Bone marrow (tissue), 2 donors: ENCODE results near the gene ADAM12.

Source experiments
- DNase-seq, 2 donors: peaks; one replicate each; lab custom pipeline; 2025; lab: John Stamatoyannopoulos, UW

ADAM12 gene

GRCh38 chr10:126081841-126082466 lies 306.3 kb downstream of the ADAM12 start:
- no peak for DNase-seq

- DNase-seq: no peak
Measured at GRCh38 chr10:126080879-126081411, 307.3 kb downstream of the ADAM12 start.

DNA sequence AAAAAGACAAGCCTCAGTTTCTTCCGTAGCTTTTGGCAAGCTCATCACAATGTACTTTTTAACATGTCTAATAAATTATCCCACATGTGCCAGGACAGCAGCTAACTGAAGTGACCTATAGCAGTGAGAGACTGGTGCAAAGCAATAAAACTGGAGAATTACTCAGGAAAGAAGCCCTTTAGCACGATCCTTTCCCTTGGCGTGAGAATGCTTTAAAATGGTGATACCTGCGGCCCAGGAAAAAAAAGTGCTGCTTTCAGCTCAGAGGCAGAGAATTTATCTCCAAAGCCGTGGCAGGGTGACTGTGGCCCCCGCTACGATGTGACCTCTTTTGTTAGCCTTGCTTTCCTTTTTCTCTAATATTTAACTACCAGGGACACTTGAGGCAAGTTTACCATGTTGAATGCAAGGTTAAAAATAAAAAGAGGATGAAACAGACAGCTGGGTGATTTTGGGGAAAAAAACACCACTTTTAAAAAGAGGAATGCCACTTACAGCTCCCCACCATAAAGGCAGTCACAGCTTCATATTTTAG lies 307.9 kb downstream of the ADAM12 start:
- no peak for DNase-seq

GRCh38 chr10:126075009-126075408 lies 313.3 kb downstream of the ADAM12 start:
- DNase-seq: no peak

DNA sequence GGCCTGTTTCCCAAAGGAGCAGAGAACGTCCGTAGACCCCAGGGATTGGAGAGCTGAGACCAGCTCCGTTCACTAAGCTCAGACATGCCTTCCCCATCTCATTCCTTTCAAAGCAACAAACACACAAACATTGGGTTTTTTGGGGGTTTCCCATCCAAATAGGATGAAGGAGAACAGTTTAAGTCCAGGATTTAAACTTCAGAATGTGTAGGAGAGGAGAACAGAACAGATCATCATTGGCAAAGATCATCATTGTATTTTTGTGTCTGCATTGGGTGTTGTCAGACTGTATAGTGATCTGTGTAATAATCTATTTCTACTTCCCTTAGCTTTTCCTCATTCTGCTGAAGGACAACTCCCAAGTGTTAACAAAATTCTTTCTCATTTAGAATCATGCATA lies 314.0 kb downstream of the ADAM12 start:
- DNase-seq: no peak

DNA sequence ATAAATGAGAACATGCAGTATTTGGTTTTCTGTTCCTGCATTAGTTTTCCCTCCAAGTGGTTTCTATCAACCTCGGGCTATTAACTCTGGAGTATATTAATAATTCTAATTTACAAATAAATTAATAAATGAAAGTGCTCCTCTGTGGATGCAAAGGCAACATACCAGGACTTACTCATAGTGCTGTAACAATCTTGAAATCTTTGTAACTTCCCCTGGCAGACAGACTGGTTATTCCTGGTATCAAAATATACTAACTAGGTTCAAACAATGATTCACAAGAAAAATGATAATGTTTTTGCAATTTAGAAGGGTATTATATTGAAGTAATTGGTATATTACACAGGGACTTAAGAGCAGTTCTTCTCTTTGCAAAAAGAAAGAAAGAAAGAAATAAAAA lies 314.7 kb downstream of the ADAM12 start:
- DNase-seq: no peak

GRCh38 chr10:126072622-126073021 lies 315.7 kb downstream of the ADAM12 start:
- no peak for DNase-seq

- DNase-seq: no peak
Measured at GRCh38 chr10:126070476-126071215, 317.6 kb downstream of the ADAM12 start.

DNA sequence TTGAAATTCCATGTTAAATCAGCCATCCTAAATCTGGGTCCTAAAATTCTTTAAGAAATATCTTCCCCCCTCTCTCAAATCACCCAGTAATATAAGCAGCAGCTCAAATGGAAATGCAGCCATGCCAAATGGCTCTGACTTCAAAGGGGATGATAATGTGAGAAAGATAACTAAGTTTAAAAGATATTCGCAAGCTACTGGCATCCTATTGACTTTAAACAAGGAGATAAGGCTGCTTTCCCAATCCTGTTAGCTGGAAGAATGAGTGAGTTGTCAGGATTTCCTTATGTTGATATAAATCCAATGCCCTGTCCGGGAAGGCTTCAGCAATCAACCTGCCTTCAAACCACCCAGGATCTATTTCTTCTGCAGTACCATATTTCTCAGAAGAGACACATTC lies 320.0 kb downstream of the ADAM12 start:
- no peak for DNase-seq

GRCh38 chr10:126066456-126066855 lies 321.8 kb downstream of the ADAM12 start:
- no peak for DNase-seq

GRCh38 chr10:126065751-126066377 lies 322.4 kb downstream of the ADAM12 start:
- DNase-seq: no peak

GRCh38 chr10:126064512-126064911 lies 323.8 kb downstream of the ADAM12 start:
- no peak for DNase-seq

- DNase-seq: no peak
Measured at GRCh38 chr10:126063353-126063791, 324.9 kb downstream of the ADAM12 start.

DNA sequence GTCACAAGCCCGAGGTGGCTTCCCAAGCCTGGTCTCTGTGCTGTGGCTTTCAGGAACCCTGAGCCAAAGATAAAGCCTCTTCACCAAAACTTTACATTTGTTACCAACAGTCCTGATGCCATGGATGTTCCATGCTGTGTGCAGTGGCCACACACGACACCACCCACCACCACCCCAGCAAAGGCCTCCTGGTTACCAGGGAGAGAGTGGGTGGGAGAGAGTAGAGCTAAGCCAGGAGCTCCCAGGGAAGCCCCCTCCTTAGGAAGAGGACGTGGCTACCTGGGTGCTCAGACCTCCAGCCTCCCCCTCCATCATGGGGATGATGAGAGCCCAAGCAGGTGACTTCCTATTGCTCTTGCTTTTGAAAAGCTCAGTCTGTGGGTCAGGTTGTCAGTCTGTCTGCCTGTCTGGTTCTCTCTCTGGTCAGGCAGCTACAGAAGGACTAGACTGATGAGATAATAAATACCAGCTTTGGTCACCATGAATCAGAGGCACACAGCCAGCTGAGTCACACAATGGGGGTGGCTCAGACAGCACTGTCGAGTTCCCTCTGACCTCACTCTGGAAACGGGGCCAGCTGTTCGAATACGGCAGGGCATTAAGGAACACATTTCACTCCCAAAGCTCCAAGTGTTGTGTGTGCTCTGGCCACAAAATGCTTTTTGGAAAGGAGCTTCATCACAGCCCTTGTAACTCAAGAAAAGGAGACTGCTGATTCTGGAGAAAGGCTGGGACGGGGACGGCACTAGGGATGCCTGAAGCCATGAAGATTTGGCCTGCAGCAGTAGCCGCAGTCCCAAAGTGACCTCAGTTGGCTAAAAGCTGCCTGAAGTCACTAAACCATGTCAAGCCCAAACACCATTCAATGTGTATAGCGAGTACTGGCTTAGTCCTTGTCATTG lies 325.9 kb downstream of the ADAM12 start:
- DNase-seq: peak in 1 of 2 donors; percentile 23

DNA sequence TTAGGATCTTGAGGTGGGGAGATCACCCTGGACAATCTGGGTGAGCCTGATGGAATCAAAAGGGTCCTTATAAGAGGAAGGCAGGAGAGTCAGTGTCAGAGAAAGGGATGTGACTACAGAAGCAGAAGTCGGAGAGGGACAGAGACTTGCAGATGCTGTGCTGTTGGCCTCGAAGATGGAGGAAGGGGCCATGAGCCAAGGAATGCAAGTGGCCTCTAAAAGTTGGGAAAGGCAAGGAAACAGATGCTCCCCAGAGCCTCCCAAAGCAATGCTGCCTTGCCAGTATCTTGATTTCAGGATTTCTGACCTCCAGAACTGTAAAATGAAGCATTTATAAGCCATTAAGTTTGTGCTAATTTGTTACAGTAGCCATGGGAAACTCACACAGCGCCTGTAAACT lies 326.8 kb downstream of the ADAM12 start:
- no peak for DNase-seq

- DNase-seq: no peak
Measured at GRCh38 chr10:126060261-126060931, 327.9 kb downstream of the ADAM12 start.

- DNase-seq: no peak
Measured at GRCh38 chr10:126059076-126059826, 329.0 kb downstream of the ADAM12 start.

DNA sequence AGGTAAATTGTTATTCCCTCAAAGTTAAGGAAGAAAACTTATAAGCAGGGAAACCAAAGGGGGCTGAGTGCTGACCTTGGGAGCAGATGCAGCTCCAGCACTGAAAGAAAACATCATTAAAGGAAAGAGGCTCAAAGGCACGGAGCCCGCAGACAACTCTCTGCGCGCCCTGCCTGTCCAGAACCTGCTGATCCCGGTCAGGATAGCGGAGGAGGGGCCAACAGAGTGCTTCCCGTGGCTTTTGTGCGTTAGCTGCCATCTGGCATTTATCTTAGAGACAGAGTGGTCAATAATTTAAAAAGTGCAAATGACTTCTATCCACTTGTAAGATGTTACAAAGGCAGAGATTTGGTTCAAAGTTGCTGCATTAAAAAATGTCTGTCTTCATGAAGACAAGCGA lies 329.8 kb downstream of the ADAM12 start:
- no peak for DNase-seq

- DNase-seq: no peak
Measured at GRCh38 chr10:126058104-126058503, 330.2 kb downstream of the ADAM12 start.

DNA sequence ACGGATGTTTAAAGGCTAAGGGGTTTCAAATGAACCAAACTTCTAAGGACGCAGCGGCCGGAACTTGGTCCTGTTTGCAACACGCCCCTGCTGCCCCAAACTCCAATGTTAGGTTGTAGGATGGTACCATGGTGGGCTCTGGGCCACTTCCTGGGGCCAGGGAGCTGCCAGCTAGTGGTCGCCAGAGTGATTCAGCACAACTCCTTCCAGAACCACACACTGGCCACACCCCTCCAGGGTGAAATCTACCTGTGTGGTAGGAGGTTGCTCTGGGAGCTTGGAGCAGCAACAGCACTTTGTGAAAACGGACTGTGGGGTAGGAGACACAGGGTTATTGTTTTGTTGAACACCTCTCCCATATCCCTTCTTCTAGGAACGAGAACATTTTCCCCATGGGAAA lies 330.8 kb downstream of the ADAM12 start:
- DNase-seq: no peak
